NCI-H1930 (cell line): ENCODE measurements around the gene FAM110A.
A peak's percentile ranks its signal among the peaks of the same experiment; 100 is the strongest.
"Not testable (repeated sequence)": the region's sequence is repeated elsewhere in the genome, so short reads cannot be mapped to it uniquely, and the experiment has no call there.

Experiments used
- DNase-seq, 2 experiments: peaks; one replicate each; lab custom pipeline; 2025; lab: John Stamatoyannopoulos, UW

FAM110A gene

GRCh38 chr20:833450-834150 is at the start of gene FAM110A:
TSS of gene FAM110A (plus strand) at chr20:833715. CDS start at chr20:844805, 11,090 bp downstream.
- peak; percentile 95 for DNase-seq

- no peak for DNase-seq
These were observed 45.7 kb upstream of the FAM110A start for GRCh38 chr20:787825-788224.

- no peak for DNase-seq
These were observed 42.5 kb upstream of the FAM110A start for GRCh38 chr20:791056-791455.

GRCh38 chr20:792248-792647 is 41.3 kb upstream of the FAM110A start:
- DNase-seq, result no peak

- no peak for DNase-seq
These were observed 36.6 kb upstream of the FAM110A start for GRCh38 chr20:796921-797320.

- not testable (repeated sequence) for DNase-seq
These were observed 34.8 kb upstream of the FAM110A start for GRCh38 chr20:798746-799145.

GRCh38 chr20:800026-800425 is 33.5 kb upstream of the FAM110A start:
- DNase-seq, result not testable (repeated sequence)

GRCh38 chr20:801678-802077 is 31.8 kb upstream of the FAM110A start:
- no peak for DNase-seq

GRCh38 chr20:805713-806112 is 27.8 kb upstream of the FAM110A start:
- DNase-seq, result peak in 1 of 2 experiments; percentile 57

GRCh38 chr20:811776-812434 is 21.6 kb upstream of the FAM110A start:
- not testable (repeated sequence) for DNase-seq

- not testable (repeated sequence) for DNase-seq
These were observed 21.1 kb upstream of the FAM110A start for GRCh38 chr20:812435-812814.

- no peak for DNase-seq
These were observed 20.1 kb upstream of the FAM110A start for GRCh38 chr20:813390-813789.

- DNase-seq, result no peak
These were observed 18.3 kb upstream of the FAM110A start for GRCh38 chr20:815226-815625.

GRCh38 chr20:815914-816606 is 17.5 kb upstream of the FAM110A start:
- peak; percentile 23 to 73 for DNase-seq

- DNase-seq, result no peak
These were observed 15.4 kb upstream of the FAM110A start for GRCh38 chr20:818001-818664.

GRCh38 chr20:819680-820322 is 13.7 kb upstream of the FAM110A start:
- no peak for DNase-seq

- DNase-seq, result no peak
These were observed 13.1 kb upstream of the FAM110A start for GRCh38 chr20:820323-820953.

- no peak for DNase-seq
These were observed 12.3 kb upstream of the FAM110A start for GRCh38 chr20:821046-821730.

- no peak for DNase-seq
These were observed 11.8 kb upstream of the FAM110A start for GRCh38 chr20:821731-822065.

GRCh38 chr20:822651-823573 is 10.6 kb upstream of the FAM110A start:
- DNase-seq, result no peak
